Thyroid gland (tissue), 4 donors: Measurements from ENCODE around the gene STIM2.

Experiments
- CTCF ChIP-seq, 6 experiments: fragments of 200-600 bp in 3 of 6; fragments of 450-650 bp in 3 of 6; sonication (generic) in 3 of 6; IDR thresholded peaks; one replicate each; pipeline ENCODE4 v1.5.1; 2016 to 2019; ENCODE audit warnings: antibody characterized with exemption in 6 of 6, mild to moderate bottlenecking in 2 of 6, inconsistent platforms in 1 of 6, moderate library complexity in 1 of 6
- POLR2A ChIP-seq, 2 donors: fragments of 450-650 bp; IDR thresholded peaks; one replicate each; pipeline ENCODE4 v1.6.1; 2017; ENCODE audit warnings: antibody characterized with exemption in 2 of 2, mild to moderate bottlenecking in 2 of 2, moderate library complexity in 1 of 2

GRCh38 chr4:27020203-27020602, 159.6 kb downstream of the STIM2 start:
- no peak for TF ChIP-seq CTCF (IDR thresholded peaks at IDR 0.05)
- no peak for TF ChIP-seq POLR2A (IDR thresholded peaks at IDR 0.05)
